ENCODE measurements around the gene SLITRK1.

SLITRK1 gene

DNA sequence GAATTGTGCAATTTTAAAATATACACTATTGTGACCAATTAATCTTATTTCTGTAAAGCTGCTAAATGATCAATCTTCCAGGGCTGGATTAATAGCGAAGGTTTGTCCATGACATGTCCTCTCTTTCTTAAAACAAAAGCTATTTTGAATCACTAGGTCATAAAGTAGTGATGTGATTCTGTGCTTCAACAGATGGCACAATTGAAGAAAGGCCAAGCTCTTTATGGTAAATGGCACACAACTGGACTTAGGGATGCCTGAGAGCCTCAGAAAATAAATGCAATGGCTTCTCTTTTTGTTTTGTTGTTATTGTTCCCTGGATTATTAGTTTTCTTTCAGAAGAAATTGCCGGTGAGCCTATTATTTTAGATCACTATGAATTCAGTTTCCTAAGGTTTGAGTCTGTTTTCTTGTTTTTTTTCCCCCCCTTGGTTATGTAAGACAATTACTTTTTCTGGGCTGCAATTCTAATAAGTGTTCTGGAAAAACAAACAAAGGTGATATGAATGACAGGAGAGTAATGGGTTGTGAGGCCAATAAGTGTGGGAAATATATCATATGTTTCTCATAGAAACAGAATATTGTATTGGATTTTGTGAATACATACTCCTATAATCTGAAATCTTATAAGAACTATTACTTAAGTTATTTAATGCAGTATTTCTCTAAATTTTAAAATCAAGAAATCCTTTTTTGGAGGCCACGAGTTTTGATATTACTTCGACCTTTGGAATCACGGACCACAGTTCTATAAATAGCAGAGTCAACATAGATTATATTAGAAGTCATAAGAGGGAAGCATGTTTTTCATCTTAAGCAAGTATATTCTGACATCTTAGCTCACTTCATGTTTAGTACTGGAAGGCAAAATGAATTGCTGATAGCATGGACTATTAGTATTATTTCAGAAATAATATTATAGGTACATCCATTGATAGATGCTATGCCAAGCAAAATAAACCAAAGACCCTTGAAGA, 16.8 kb downstream of the SLITRK1 start:
- no peak overlapping the region for H3K4me3 ChIP-seq (ENCODE audit: low read depth, low read length)
- no peak for DNase-seq (ENCODE audit: low read depth)
- TF ChIP-seq CTCF (IDR thresholded peaks at IDR 0.05; ENCODE audit: insufficient read depth, low read depth, low read length, missing control alignments), result no peak

- H3K4me3 ChIP-seq (ENCODE audit: low read depth, low read length), result no peak overlapping the region
- no peak for DNase-seq (ENCODE audit: low read depth)
- no peak for TF ChIP-seq CTCF (IDR thresholded peaks at IDR 0.05; ENCODE audit: insufficient read depth, low read depth, low read length, missing control alignments)
These were observed 28.5 kb downstream of the SLITRK1 start for GRCh38 chr13:83853771-83854170.

DNA sequence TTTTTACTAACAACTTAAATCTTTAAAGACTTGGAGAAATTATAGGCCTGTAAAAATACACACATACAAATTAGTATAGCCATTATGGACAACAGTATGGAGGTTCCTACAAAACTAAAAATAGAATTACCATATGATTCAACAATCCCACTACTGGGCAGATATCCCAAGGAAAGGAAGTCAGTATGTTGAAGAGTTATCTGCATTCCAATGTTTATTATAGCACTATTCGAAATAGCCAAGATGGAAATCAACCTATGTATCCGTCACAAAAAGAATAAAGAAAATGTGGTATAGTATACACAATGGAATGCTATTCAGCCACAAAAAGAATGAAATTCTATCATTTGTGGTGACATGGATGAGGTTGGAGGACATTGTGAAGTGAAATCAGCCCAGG, 37.2 kb downstream of the SLITRK1 start:
- H3K4me3 ChIP-seq (ENCODE audit: low read depth, low read length), result no peak overlapping the region
- no peak for TF ChIP-seq CTCF (IDR thresholded peaks at IDR 0.05; ENCODE audit: insufficient read depth, low read depth, low read length, missing control alignments)
- no peak for DNase-seq (ENCODE audit: low read depth)

DNA sequence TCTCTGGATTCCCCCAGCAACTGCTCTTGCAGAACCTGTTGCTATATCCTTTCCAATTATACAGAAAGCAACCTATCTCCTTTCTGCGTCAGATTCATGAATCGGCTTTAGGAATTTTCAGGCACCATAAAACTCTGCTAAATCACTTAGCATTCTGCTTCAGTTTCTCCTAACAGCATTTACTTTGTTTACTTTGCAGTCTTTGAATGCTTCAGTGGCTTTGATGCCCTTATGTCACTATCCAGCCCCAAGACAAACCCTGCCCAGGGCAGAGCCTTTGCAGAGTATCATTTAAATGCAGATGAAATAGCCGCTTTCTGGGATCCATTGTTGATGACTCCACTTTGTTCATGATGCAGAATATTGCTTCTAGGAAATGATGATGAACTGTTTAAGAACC, 43.1 kb downstream of the SLITRK1 start:
- DNase-seq (ENCODE audit: low read depth), result no peak
- no peak overlapping the region for H3K4me3 ChIP-seq (ENCODE audit: low read depth, low read length)
- TF ChIP-seq CTCF (IDR thresholded peaks at IDR 0.05; ENCODE audit: insufficient read depth, low read depth, low read length, missing control alignments), result no peak

- H3K4me3 ChIP-seq (ENCODE audit: low read depth, low read length), result no peak overlapping the region
- TF ChIP-seq CTCF (IDR thresholded peaks at IDR 0.05; ENCODE audit: insufficient read depth, low read depth, low read length, missing control alignments), result no peak
- no peak for DNase-seq (ENCODE audit: low read depth)
These were observed 50.5 kb downstream of the SLITRK1 start for GRCh38 chr13:83831796-83832195.

DNA sequence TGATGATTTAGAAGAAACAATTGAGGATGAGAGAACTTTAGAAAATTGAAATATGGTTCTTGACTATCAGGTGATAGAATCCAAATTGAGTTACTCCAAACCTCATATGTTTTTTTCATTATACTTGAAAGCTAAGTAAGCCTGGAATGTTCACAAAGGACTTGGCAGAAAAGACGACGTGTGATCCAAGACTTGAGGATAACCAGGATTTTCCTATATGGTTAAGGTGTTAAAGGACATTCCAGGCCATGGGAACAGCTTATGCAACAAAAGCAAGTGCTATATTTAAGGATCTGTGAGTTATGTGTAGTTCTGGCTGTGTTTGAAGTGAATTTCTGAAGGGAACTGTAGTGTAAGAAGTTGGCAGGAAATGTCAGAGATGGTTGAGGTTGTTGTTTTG, 52.5 kb downstream of the SLITRK1 start:
- no peak for TF ChIP-seq CTCF (IDR thresholded peaks at IDR 0.05; ENCODE audit: insufficient read depth, low read depth, low read length, missing control alignments)
- no peak for DNase-seq (ENCODE audit: low read depth)
- H3K4me3 ChIP-seq (ENCODE audit: low read depth, low read length), result no peak overlapping the region
